Measurements from ENCODE around the gene PCOLCE2. TPM values are rescaled to one million over a fixed set of nuclear protein-coding genes. Genes with fewer than 3 reads are reported as not detected.

The PCOLCE2 gene
- total and polyA plus RNA-seq, 2 donors (not counting 1 experiment from before 2014, with no cell fraction given), result 4.8 to 26.3 TPM

GRCh38 chr3:142929890-142930289 lies 41.0 kb upstream of the PCOLCE2 start:
- no peak for DNase-seq (ENCODE audit: low read depth in 2 of 2)
- Histone ChIP-seq H4K20me1 (ENCODE audit: control insufficient read depth, extremely low read depth, insufficient read depth, low read length) (no peaks in the 10 kb centered on the region), H3K27me3 (ENCODE audit: control insufficient read depth, insufficient read depth, low read length) (peaks cover 6% of the 10 kb centered on the region), H3K27ac (ENCODE audit: insufficient read depth, low read length) (no peak overlapping the region), H3K4me1 (ENCODE audit: control insufficient read depth, extremely low read depth, insufficient read depth, low read length) (no peaks in the 10 kb centered on the region), H3K4me3 (replicated peaks in 1 of 4; ENCODE audit: control extremely low read depth in 1 of 4, insufficient read depth in 1 of 4, low read depth in 3 of 4, low read length in 4 of 4) (no peak overlapping the region), H3K36me3 (ENCODE audit: control insufficient read depth, insufficient read depth, low read length) (no peaks in the 10 kb centered on the region), H2AFZ (ENCODE audit: low read length) (no peak overlapping the region), H3K9ac (ENCODE audit: insufficient read depth, low read length) (no peak overlapping the region), H3K79me2 (ENCODE audit: control insufficient read depth, insufficient read depth, low read length) (no peaks in the 10 kb centered on the region), H3K9me3 (ENCODE audit: control insufficient read depth, insufficient read depth, low read depth, low read length) (no peaks in the 10 kb centered on the region), H3K4me2 (ENCODE audit: extremely low read depth, insufficient read depth, low read length) (no peak overlapping the region)
- TF ChIP-seq EZH2 (IDR thresholded peaks at IDR 0.05; ENCODE audit: low read length, missing control alignments) (no peak), CTCF (conservative IDR thresholded peaks at IDR 0.05 in 1 of 2, IDR thresholded peaks at IDR 0.05 in 1 of 2; ENCODE audit: low read depth in 1 of 2, low read length in 2 of 2) (no peak)

GRCh38 chr3:142929109-142929508 lies 40.2 kb upstream of the PCOLCE2 start:
- H3K9ac ChIP-seq (ENCODE audit: insufficient read depth, low read length), result no peak overlapping the region
- peak; percentile 23 to 24 for DNase-seq (ENCODE audit: low read depth in 2 of 2)
- H3K4me1 ChIP-seq (ENCODE audit: control insufficient read depth, extremely low read depth, insufficient read depth, low read length), result no peaks in the 10 kb centered on the region
- H4K20me1 ChIP-seq (ENCODE audit: control insufficient read depth, extremely low read depth, insufficient read depth, low read length), result no peaks in the 10 kb centered on the region
- no peaks in the 10 kb centered on the region for H3K9me3 ChIP-seq (ENCODE audit: control insufficient read depth, insufficient read depth, low read depth, low read length)
- TF ChIP-seq EZH2 (IDR thresholded peaks at IDR 0.05; ENCODE audit: low read length, missing control alignments), result no peak
- TF ChIP-seq CTCF (conservative IDR thresholded peaks at IDR 0.05 in 1 of 2, IDR thresholded peaks at IDR 0.05 in 1 of 2; ENCODE audit: low read depth in 1 of 2, low read length in 2 of 2), result peak; percentile 17 to 44
- H3K4me2 ChIP-seq (ENCODE audit: extremely low read depth, insufficient read depth, low read length), result no peak overlapping the region
- H3K36me3 ChIP-seq (ENCODE audit: control insufficient read depth, insufficient read depth, low read length), result no peaks in the 10 kb centered on the region
- H3K79me2 ChIP-seq (ENCODE audit: control insufficient read depth, insufficient read depth, low read length), result no peaks in the 10 kb centered on the region
- H3K27me3 ChIP-seq (ENCODE audit: control insufficient read depth, insufficient read depth, low read length), result peaks cover 6% of the 10 kb centered on the region
- no peak overlapping the region for H3K4me3 ChIP-seq (replicated peaks in 1 of 4; ENCODE audit: control extremely low read depth in 1 of 4, insufficient read depth in 1 of 4, low read depth in 3 of 4, low read length in 4 of 4)
- no peak overlapping the region for H2AFZ ChIP-seq (ENCODE audit: low read length)
- H3K27ac ChIP-seq (ENCODE audit: insufficient read depth, low read length), result no peak overlapping the region

GRCh38 chr3:142926368-142926944 lies 37.6 kb upstream of the PCOLCE2 start:
- Histone ChIP-seq H3K27ac (ENCODE audit: insufficient read depth, low read length) (no peak overlapping the region), H3K9ac (ENCODE audit: insufficient read depth, low read length) (no peak overlapping the region), H3K27me3 (ENCODE audit: control insufficient read depth, insufficient read depth, low read length) (peaks cover 6% of the 10 kb centered on the region), H3K36me3 (ENCODE audit: control insufficient read depth, insufficient read depth, low read length) (no peaks in the 10 kb centered on the region), H3K79me2 (ENCODE audit: control insufficient read depth, insufficient read depth, low read length) (no peaks in the 10 kb centered on the region), H3K4me2 (ENCODE audit: extremely low read depth, insufficient read depth, low read length) (no peak overlapping the region), H4K20me1 (ENCODE audit: control insufficient read depth, extremely low read depth, insufficient read depth, low read length) (no peaks in the 10 kb centered on the region), H2AFZ (ENCODE audit: low read length) (no peak overlapping the region), H3K9me3 (ENCODE audit: control insufficient read depth, insufficient read depth, low read depth, low read length) (no peaks in the 10 kb centered on the region), H3K4me1 (ENCODE audit: control insufficient read depth, extremely low read depth, insufficient read depth, low read length) (no peaks in the 10 kb centered on the region), H3K4me3 (replicated peaks in 1 of 4; ENCODE audit: control extremely low read depth in 1 of 4, insufficient read depth in 1 of 4, low read depth in 3 of 4, low read length in 4 of 4) (no peak overlapping the region)
- TF ChIP-seq EZH2 (IDR thresholded peaks at IDR 0.05; ENCODE audit: low read length, missing control alignments) (no peak), CTCF (conservative IDR thresholded peaks at IDR 0.05 in 1 of 2, IDR thresholded peaks at IDR 0.05 in 1 of 2; ENCODE audit: low read depth in 1 of 2, low read length in 2 of 2) (no peak)
- no peak for DNase-seq (ENCODE audit: low read depth in 2 of 2)
